ENCODE measurements around the gene PDE3B. TPM values are rescaled to one million over a fixed set of nuclear protein-coding genes. Genes with fewer than 3 reads are reported as not detected.

PDE3B gene
- total RNA-seq, 1 experiment from 2014 or later: 0.23 TPM

DNA sequence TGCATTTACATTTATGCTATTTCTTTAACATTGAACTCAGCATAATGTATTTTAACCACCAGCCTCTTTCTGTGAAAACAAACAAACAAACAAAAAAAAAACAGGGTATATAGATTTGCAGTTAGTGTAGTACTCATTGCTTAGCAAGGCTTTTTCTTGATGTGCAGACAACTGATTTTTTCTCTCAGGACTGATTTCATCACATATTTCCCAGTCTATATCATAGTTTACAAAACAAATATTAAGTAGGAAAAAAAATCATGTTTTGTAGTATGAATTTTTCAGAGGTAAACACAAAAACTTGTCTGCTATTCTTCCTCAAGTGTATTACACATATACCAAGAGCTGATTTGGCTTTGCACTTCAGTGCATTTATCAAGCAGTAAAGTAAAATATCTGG lies 123.0 kb downstream of the PDE3B start:
- intact Hi-C loops (cut with micrococcal nuclease): loop anchor here (5.0 kb wide), 1 partner anchor 229 kb away; no protein-coding TSS in a partner anchor
- H3K9me3 Mint-ChIP-seq (ENCODE audit: unreplicated experiment): no peaks in the 10 kb centered on the region
- BruUV-seq (replicated peaks): no TSS peak
- POLR2A ChIA-PET: no interaction called here
- CTCF ChIA-PET: interaction anchor here (0.7 kb wide), 1 partner anchor 320 kb away, joined by 3 read pairs; no protein-coding TSS in a partner anchor
- peaks cover 38% of the 10 kb centered on the region for H3K27me3 Mint-ChIP-seq (ENCODE audit: insufficient read depth, unreplicated experiment)
- no peak overlapping the region for H3K27ac Mint-ChIP-seq (ENCODE audit: low read depth, unreplicated experiment)
- TF ChIP-seq, protein P1, sequence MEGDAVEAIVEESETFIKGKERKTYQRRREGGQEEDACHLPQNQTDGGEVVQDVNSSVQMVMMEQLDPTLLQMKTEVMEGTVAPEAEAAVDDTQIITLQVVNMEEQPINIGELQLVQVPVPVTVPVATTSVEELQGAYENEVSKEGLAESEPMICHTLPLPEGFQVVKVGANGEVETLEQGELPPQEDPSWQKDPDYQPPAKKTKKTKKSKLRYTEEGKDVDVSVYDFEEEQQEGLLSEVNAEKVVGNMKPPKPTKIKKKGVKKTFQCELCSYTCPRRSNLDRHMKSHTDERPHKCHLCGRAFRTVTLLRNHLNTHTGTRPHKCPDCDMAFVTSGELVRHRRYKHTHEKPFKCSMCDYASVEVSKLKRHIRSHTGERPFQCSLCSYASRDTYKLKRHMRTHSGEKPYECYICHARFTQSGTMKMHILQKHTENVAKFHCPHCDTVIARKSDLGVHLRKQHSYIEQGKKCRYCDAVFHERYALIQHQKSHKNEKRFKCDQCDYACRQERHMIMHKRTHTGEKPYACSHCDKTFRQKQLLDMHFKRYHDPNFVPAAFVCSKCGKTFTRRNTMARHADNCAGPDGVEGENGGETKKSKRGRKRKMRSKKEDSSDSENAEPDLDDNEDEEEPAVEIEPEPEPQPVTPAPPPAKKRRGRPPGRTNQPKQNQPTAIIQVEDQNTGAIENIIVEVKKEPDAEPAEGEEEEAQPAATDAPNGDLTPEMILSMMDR (IDR thresholded peaks at IDR 0.05; ENCODE audit: unreplicated experiment): no peak
- no peak for DNase-seq (ENCODE audit: unreplicated experiment)
- no peaks in the 10 kb centered on the region for H3K36me3 Mint-ChIP-seq (ENCODE audit: insufficient read depth, unreplicated experiment)
- H3K4me1 Mint-ChIP-seq (ENCODE audit: insufficient read depth, unreplicated experiment): no peaks in the 10 kb centered on the region
- no peak overlapping the region for H3K4me3 Mint-ChIP-seq (ENCODE audit: unreplicated experiment)

DNA sequence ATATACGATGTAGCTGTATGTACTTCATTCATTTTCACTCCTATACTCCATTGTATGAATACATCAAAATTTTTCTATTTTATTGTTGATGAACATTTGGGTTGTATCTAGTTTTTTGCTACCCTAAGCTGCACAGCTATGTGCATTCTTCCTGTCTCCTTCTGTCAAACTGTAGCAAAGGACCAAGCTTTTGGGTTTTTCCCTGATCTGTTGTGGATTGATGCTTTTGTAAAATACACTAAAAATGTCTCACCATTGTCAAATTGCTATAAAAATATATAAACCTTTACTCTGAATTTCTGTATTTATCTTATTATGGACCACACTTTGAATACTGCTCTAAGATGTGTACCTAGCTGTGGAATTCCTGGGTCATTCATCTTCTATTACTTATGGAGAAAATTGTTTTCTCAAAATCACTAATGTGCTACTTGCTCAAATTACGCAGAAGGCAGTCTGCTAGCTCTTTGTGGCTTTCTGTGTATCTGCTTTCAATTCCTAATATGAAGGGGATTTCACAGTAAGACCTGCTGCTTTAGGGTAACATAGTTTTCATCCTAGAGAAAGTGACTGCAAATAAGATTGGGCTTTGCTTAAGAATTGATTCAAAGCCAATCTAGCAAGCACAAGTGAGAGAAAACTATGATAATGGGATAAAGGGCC lies 125.1 kb downstream of the PDE3B start:
- intact Hi-C loops (cut with micrococcal nuclease): loop anchor here (5.0 kb wide), 1 partner anchor 231 kb away; no protein-coding TSS in a partner anchor
- no peak for DNase-seq (ENCODE audit: unreplicated experiment)
- no peak overlapping the region for H3K27ac Mint-ChIP-seq (ENCODE audit: low read depth, unreplicated experiment)
- CTCF ChIA-PET: interaction anchor here (0.9 to 1.0 kb wide), 2 partner anchors 24 to 237 kb away, joined by 3 to 4 read pairs; no protein-coding TSS in a partner anchor
- POLR2A ChIA-PET: interaction anchor here (0.7 kb wide), 2 partner anchors 18 to 185 kb away, joined by 3 read pairs; no protein-coding TSS in a partner anchor
- H3K27me3 Mint-ChIP-seq (ENCODE audit: insufficient read depth, unreplicated experiment): peaks cover 44% of the 10 kb centered on the region
- H3K36me3 Mint-ChIP-seq (ENCODE audit: insufficient read depth, unreplicated experiment): no peaks in the 10 kb centered on the region
- no TSS peak for BruUV-seq (replicated peaks)
- H3K4me3 Mint-ChIP-seq (ENCODE audit: unreplicated experiment): no peak overlapping the region
- no peaks in the 10 kb centered on the region for H3K9me3 Mint-ChIP-seq (ENCODE audit: unreplicated experiment)
- TF ChIP-seq, protein P1 (IDR thresholded peaks at IDR 0.05; ENCODE audit: unreplicated experiment): no peak
- no peaks in the 10 kb centered on the region for H3K4me1 Mint-ChIP-seq (ENCODE audit: insufficient read depth, unreplicated experiment)

DNA sequence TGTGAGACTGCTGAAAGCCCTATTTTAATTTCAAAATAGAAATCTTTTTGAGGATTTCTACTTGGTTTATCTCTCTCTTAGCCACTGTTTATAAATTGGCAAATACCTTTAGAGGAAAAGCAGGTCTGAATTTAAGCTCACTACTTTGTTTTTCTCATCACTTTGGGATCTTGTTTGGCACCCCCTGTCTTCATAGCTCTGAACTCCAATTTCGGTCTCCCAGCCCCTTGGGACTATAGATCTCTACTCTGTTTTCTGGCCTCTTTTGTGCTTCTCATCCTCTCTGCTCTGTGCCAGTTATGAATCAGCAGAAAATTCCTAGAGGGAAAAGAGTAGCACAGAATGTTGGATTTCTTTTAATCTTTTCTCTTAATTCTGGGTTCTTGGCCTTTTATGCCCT lies 130.2 kb downstream of the PDE3B start:
- H3K4me3 Mint-ChIP-seq (ENCODE audit: unreplicated experiment): no peak overlapping the region
- intact Hi-C loops (cut with micrococcal nuclease): no loop called here
- no peaks in the 10 kb centered on the region for H3K9me3 Mint-ChIP-seq (ENCODE audit: unreplicated experiment)
- H3K27me3 Mint-ChIP-seq (ENCODE audit: insufficient read depth, unreplicated experiment): peaks cover 82% of the 10 kb centered on the region
- ChIA-PET CTCF (interaction anchor here (1.0 to 1.4 kb wide), 2 partner anchors 9 to 134 kb away, joined by 3 to 4 read pairs; no protein-coding TSS in a partner anchor), POLR2A (interaction anchor here (0.7 to 1.4 kb wide), 3 partner anchors 9 to 438 kb away, joined by 3 to 10 read pairs (median 3); no protein-coding TSS in a partner anchor)
- no peaks in the 10 kb centered on the region for H3K36me3 Mint-ChIP-seq (ENCODE audit: insufficient read depth, unreplicated experiment)
- TF ChIP-seq, protein P1 (IDR thresholded peaks at IDR 0.05; ENCODE audit: unreplicated experiment): no peak
- no TSS peak for BruUV-seq (replicated peaks)
- no peak overlapping the region for H3K27ac Mint-ChIP-seq (ENCODE audit: low read depth, unreplicated experiment)
- no peaks in the 10 kb centered on the region for H3K4me1 Mint-ChIP-seq (ENCODE audit: insufficient read depth, unreplicated experiment)
- no peak for DNase-seq (ENCODE audit: unreplicated experiment)

DNA sequence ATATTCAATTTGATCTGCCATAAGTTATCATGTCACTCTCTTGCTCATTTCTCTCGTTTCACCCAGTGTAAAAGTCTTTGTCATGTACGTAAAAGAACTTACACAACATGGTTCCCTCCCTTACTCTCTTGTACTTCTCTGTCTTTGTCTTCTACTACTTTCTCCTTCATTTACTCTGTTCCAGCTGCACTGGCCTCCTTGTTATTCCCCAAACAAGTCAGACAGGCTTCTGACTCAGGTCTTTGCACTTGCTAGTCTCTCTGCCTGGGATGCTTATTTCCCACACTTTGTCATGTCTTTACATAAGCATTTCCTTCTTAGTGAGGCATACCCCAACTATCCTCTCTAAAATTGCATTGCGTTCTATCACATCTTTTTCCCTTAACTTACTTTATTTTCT lies 131.1 kb downstream of the PDE3B start:
- no peak overlapping the region for H3K4me3 Mint-ChIP-seq (ENCODE audit: unreplicated experiment)
- H3K27ac Mint-ChIP-seq (ENCODE audit: low read depth, unreplicated experiment): no peak overlapping the region
- no peaks in the 10 kb centered on the region for H3K36me3 Mint-ChIP-seq (ENCODE audit: insufficient read depth, unreplicated experiment)
- TF ChIP-seq, protein P1 (IDR thresholded peaks at IDR 0.05; ENCODE audit: unreplicated experiment): no peak
- no peaks in the 10 kb centered on the region for H3K9me3 Mint-ChIP-seq (ENCODE audit: unreplicated experiment)
- peaks cover 82% of the 10 kb centered on the region for H3K27me3 Mint-ChIP-seq (ENCODE audit: insufficient read depth, unreplicated experiment)
- DNase-seq (ENCODE audit: unreplicated experiment): no peak
- no TSS peak for BruUV-seq (replicated peaks)
- H3K4me1 Mint-ChIP-seq (ENCODE audit: insufficient read depth, unreplicated experiment): no peaks in the 10 kb centered on the region
- ChIA-PET CTCF (interaction anchor here (0.8 to 1.4 kb wide), 3 partner anchors 130 to 393 kb away, joined by 3 to 4 read pairs (median 3); no protein-coding TSS in a partner anchor), POLR2A (interaction anchor here (1.4 kb wide), 1 partner anchor 10 kb away, joined by 10 read pairs; no protein-coding TSS in a partner anchor)
- intact Hi-C loops (cut with micrococcal nuclease): no loop called here
